ENCODE measurements around the gene GLA. TPM values are rescaled to one million over a fixed set of nuclear protein-coding genes. Genes with fewer than 3 reads are reported as not detected.

GLA gene
- total and polyA plus RNA-seq, 2 of the 13 experiments (the other 11 are each of a cell fraction or from before 2014, with no cell fraction given), result 31.4 to 59.3 TPM

DNA sequence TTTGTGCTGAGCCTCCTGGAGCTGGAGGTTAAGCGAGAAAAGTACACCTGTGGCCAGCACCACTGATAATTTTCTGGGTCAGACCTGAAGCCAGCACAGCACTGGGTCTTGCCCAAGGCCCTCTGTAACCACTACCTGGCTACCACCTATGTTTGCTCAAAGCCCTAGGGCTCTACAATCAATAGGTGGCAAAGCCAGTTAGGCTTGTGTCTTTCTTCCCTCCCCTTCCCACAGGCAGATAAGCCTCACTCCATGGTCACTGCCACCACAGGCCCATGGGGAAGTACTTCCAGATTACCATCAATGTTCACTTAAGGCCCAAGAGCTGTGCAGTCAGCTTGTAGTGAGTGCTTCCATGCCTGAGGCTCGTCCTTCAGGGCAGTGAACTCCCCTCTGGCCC is 42.4 kb upstream of the GLA start:
- Histone ChIP-seq H3K9me3 (ENCODE audit: low read length) (no peaks in the 10 kb centered on the region), H2AFZ (ENCODE audit: low read length) (no peak overlapping the region), H3K36me3 (replicated peaks in 1 of 2; ENCODE audit: control insufficient read depth in 1 of 2, insufficient read depth in 2 of 2, low read length in 2 of 2) (no peaks in the 10 kb centered on the region), H3K4me2 (ENCODE audit: low read depth, low read length) (no peak overlapping the region), H4K20me1 (ENCODE audit: insufficient read depth, low read length) (no peaks in the 10 kb centered on the region), H3K27me3 (ENCODE audit: control insufficient read depth in 1 of 2, insufficient read depth in 2 of 2, low read length in 2 of 2) (no peaks in the 10 kb centered on the region), H3K27ac (ENCODE audit: extremely low read length, insufficient read depth, low read length) (no peak overlapping the region), H3K79me2 (ENCODE audit: insufficient read depth, low read length) (no peaks in the 10 kb centered on the region), H3K4me3 (replicated peaks in 1 of 3; ENCODE audit: insufficient read depth in 1 of 3, low read depth in 2 of 3, low read length in 3 of 3) (no peak overlapping the region), H3K4me1 (ENCODE audit: insufficient read depth, low read length) (no peaks in the 10 kb centered on the region), H3K9ac (ENCODE audit: insufficient read depth, low read depth, low read length) (no peak overlapping the region)
- 0% methylated on average over 2 of the region's 2 CpGs for WGBS (ENCODE audit: low lambda C conversion rate)
- ChIA-PET POLR2A (no interaction called here), CTCF (ENCODE audit: low intra/inter-chr PET ratio, low total read pairs) (no interaction called here)
- no TSS peak for BruUV-seq (replicated peaks)
- FAIRE-seq (no peak), DNase-seq (ENCODE audit: low spot score) (no peak), ATAC-seq (no peak)
- intact Hi-C loops (cut with micrococcal nuclease; ENCODE audit: unreplicated experiment), result no loop called here
- in situ Hi-C loops (cut with HindIII; ENCODE audit: extremely low pct_ligation_motif_present, low pct_unique_long_range_greater_than_20kb), result no loop called here
- TF ChIP-seq HNRNPUL1 (IDR thresholded peaks at IDR 0.05; ENCODE audit: low read depth, low read length) (no peak), HOXD1 (CRISPR knock-in tag; IDR thresholded peaks at IDR 0.05) (no peak), ZNF280D (CRISPR knock-in tag; IDR thresholded peaks at IDR 0.05) (no peak), ZFP82 (CRISPR knock-in tag; IDR thresholded peaks at IDR 0.05; ENCODE audit: borderline replicate concordance) (no peak), XRCC5 (optimal IDR thresholded peaks at IDR 0.05; ENCODE audit: low read length) (no peak), ZNF597 (CRISPR knock-in tag; IDR thresholded peaks at IDR 0.05) (no peak), ZNF574 (CRISPR knock-in tag; IDR thresholded peaks at IDR 0.05) (no peak), EEA1 (CRISPR knock-in tag; IDR thresholded peaks at IDR 0.05; ENCODE audit: borderline replicate concordance) (no peak), LCORL (IDR thresholded peaks at IDR 0.05) (no peak), LCORL (CRISPR knock-in tag; IDR thresholded peaks at IDR 0.05) (no peak), ATM (IDR thresholded peaks at IDR 0.05; ENCODE audit: borderline replicate concordance) (no peak), SMAD9 (CRISPR knock-in tag; IDR thresholded peaks at IDR 0.05) (no peak), FOXO1 (CRISPR knock-in tag; IDR thresholded peaks at IDR 0.05) (no peak)
- TF ChIP-seq, protein P1, sequence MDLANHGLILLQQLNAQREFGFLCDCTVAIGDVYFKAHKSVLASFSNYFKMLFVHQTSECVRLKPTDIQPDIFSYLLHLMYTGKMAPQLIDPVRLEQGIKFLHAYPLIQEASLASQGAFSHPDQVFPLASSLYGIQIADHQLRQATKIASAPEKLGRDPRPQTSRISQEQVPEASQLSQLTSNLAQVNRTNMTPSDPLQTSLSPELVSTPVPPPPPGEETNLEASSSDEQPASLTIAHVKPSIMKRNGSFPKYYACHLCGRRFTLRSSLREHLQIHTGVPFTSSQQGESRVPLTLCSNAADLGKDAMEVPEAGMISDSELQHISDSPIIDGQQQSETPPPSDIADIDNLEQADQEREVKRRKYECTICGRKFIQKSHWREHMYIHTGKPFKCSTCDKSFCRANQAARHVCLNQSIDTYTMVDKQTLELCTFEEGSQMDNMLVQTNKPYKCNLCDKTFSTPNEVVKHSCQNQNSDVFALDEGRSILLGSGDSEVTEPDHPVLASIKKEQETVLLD (CRISPR knock-in tag; IDR thresholded peaks at IDR 0.05; ENCODE audit: low read depth), result no peak
- TF ChIP-seq, protein P2, sequence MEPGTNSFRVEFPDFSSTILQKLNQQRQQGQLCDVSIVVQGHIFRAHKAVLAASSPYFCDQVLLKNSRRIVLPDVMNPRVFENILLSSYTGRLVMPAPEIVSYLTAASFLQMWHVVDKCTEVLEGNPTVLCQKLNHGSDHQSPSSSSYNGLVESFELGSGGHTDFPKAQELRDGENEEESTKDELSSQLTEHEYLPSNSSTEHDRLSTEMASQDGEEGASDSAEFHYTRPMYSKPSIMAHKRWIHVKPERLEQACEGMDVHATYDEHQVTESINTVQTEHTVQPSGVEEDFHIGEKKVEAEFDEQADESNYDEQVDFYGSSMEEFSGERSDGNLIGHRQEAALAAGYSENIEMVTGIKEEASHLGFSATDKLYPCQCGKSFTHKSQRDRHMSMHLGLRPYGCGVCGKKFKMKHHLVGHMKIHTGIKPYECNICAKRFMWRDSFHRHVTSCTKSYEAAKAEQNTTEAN (CRISPR knock-in tag; conservative IDR thresholded peaks at IDR 0.05), result no peak

Data from HepG2 (cell line).